GM21737 (cell line): Measurements from ENCODE around the gene COCH.

Experiments used
- ATAC-seq: cut with Tn5 transposase; IDR thresholded peaks from one replicate; pipeline ENCODE4 v1.9.1; 2021; ENCODE audit warnings: mild to moderate bottlenecking, moderate library complexity; ENCODE audit not compliant: unreplicated experiment

The COCH gene

GRCh38 chr14:30874120-30874998 is at the start of gene COCH:
Gene COCH, plus strand, starts transcription at chr14:30874559. Its CDS starts 380 bp downstream, at chr14:30874939.
- ATAC-seq: peak; percentile 65

- ATAC-seq: no peak
These were observed 48.3 kb upstream of the COCH start for GRCh38 chr14:30826070-30826469.

- no peak for ATAC-seq
These were observed 44.5 kb upstream of the COCH start for GRCh38 chr14:30829853-30830252.

- ATAC-seq: no peak
These were observed 40.0 kb upstream of the COCH start for GRCh38 chr14:30834353-30834752.

GRCh38 chr14:30838351-30838750 is 36.0 kb upstream of the COCH start:
- no peak for ATAC-seq

- ATAC-seq: no peak
These were observed 34.1 kb upstream of the COCH start for GRCh38 chr14:30840086-30840779.

GRCh38 chr14:30842431-30842830 is 31.9 kb upstream of the COCH start:
- no peak for ATAC-seq

- ATAC-seq: no peak
These were observed 25.7 kb upstream of the COCH start for GRCh38 chr14:30848449-30849240.

GRCh38 chr14:30849354-30849753 is 25.0 kb upstream of the COCH start:
- peak; percentile 92 for ATAC-seq

GRCh38 chr14:30849983-30850382 is 24.4 kb upstream of the COCH start:
- no peak for ATAC-seq

- ATAC-seq: no peak
These were observed 20.4 kb upstream of the COCH start for GRCh38 chr14:30853946-30854345.

GRCh38 chr14:30854492-30854891 is 19.9 kb upstream of the COCH start:
- peak; percentile 47 for ATAC-seq

GRCh38 chr14:30855345-30856037 is 18.9 kb upstream of the COCH start:
- peak; percentile 51 for ATAC-seq

- no peak for ATAC-seq
These were observed 13.2 kb upstream of the COCH start for GRCh38 chr14:30861200-30861599.

- ATAC-seq: no peak
These were observed 9.4 kb upstream of the COCH start for GRCh38 chr14:30864934-30865333.

GRCh38 chr14:30868736-30869135 is 5.6 kb upstream of the COCH start:
- ATAC-seq: no peak

GRCh38 chr14:30869551-30870155 is 4.7 kb upstream of the COCH start:
- no peak for ATAC-seq

- ATAC-seq: no peak
These were observed 1.8 kb upstream of the COCH start for GRCh38 chr14:30872602-30873001.

- ATAC-seq: no peak
These were observed 845 bp upstream of the COCH start for GRCh38 chr14:30873308-30874119.
